Measurements from ENCODE around the gene MATR3.
"Not testable (repeated sequence)": the region's sequence is repeated elsewhere in the genome, so short reads cannot be mapped to it uniquely, and the experiment has no call there.

MATR3 gene

DNA sequence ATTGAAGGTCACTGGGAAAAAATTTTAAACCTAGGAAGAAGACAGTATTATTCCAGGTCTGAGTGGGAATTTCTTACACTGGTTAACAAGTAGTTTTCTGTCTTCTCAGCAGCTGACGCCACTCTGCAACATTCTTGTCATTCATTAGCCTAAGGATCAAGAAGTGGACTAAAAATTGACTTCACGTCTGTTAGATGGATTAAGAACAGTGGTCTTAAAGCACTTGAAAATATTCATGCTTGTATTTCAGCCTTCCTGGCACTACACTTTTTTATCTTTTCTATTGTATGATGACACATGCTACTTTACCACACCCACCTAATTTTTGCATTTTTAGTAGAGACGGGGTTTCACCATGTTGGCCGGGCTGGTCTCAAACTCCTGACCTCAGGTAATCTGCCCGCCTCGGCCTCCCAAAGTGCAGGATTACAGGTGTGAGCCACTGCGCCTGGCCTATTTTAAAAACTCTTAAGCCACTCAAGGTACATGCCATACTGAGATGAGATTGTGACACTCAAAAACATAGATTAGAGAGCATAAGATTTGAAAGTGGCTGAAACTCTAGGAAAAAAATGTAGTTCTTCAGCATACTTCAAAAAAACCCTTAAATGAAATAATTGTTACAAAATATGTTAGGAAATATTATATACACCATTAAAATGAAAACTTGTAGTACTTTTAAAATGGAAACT lies 8.4 kb downstream of the MATR3 start:
- DNase-seq, result no peak

GRCh38 chr5:139304391-139305324 lies 11.1 kb downstream of the MATR3 start:
- no peak for DNase-seq

DNA sequence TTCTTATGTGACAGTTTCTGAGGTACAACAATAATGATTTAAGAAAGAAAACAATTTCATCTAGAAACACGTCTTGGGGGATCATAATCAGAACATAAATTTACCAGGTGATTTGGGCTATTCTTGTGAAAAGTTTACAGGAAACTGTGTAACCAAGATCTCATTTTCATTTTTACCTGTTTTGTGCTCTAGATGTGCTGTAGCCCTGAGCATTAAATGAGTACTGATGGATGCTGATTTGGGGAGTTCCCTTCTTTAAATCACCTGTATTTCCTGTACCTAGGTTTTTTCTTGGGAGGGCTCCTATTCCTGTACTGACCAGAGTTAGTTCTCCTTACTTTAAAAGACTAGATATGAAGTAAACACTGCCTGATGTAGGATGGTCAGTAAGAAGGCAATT lies 12.7 kb downstream of the MATR3 start:
- no peak for DNase-seq

DNA sequence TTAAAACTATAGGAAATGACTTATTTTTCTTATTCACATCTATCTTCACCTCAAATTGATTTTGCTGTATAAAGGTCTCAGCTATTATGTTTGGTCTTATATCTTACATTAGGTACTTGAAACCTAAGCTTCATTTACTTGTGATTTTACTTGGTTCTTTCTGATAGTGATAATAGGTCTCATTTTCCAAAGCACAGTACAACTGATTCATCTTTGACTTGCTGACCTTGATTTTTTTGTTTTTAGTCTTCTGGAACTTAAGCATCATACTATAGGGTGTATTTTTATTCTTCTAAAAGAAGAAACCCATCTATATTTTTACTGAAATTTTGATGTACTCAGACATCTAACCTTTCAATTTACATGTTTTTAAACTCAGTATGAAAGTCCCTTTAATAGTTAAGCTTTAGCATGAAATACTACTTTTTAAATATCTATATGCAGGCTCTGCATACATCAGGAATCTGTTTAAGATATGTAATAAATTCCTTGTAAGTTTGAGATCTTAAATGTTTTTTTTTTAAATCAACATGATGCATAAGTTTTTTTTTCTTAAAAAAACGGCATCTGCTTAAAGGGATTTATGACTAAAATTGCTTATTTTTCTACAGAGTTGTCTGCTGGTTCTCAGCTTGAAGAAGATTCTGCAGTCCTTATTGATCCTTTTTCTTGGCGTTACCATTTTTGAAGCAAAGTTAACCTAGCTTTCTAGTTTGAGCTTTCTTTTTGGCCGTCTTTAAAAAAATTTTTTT lies 13.3 kb downstream of the MATR3 start:
- no peak for DNase-seq

DNA sequence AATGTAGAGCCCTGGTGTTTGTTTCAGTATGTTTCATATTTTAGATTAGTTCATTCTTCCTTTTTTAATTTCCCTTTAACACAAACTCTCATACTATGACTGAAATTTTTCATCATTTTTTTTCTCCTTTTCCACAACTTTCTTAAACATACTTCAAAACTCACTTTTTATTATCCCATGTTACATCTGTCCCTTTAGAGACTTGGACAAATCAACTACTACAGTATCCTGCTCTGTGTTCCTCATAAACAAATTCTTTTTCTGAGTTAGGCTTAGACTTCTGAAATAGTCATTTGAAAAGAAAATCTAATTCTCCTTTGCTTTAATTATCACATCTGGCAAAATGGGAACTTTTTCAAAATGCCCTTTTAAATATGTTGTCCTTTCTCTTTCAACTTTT lies 15.3 kb downstream of the MATR3 start:
- no peak for DNase-seq

- DNase-seq, result not testable (repeated sequence)
These were observed 17.2 kb downstream of the MATR3 start for GRCh38 chr5:139310715-139311186.

GRCh38 chr5:139312075-139312474 lies 18.5 kb downstream of the MATR3 start:
- DNase-seq, result no peak

DNA sequence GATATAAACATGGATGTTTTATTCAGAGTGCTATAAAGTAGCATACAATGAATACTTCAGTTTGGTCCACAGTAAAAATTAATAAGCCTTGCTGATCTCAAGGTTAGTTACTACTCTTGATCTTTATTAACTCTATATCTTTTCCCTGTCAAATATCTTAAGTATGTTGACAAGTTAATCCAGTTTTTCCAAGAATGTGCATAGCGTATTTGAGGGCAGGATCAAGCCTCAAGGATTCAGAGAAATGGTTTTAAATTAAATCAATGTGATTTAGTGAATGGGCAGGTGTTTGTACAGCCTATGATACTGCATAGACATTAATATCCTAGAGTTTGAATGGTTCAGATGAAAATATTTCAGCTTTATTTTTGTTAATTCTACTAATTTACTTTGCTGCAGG lies 20.7 kb downstream of the MATR3 start:
- no peak for DNase-seq

- DNase-seq, result no peak
These were observed 21.6 kb downstream of the MATR3 start for GRCh38 chr5:139315056-139315615.

DNA sequence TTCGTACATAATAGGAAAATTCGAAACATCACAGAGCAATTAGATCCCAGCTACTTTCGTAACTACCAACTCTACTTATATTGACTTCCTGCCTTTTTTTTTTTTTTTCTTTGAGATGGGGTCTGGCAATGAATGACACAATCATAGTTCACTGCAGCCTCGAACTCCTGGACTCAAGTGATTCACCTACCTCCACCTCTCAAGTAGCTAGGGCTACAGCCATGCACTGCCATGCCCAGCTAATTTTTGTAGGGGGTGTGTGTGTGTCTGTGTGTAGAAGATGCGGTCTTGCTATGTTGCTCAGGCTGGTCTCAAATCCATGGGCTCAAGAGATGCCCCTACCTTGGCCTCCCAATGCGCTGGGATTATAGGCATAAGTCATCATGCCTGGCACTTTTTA lies 42.3 kb downstream of the MATR3 start:
- DNase-seq, result no peak

DNA sequence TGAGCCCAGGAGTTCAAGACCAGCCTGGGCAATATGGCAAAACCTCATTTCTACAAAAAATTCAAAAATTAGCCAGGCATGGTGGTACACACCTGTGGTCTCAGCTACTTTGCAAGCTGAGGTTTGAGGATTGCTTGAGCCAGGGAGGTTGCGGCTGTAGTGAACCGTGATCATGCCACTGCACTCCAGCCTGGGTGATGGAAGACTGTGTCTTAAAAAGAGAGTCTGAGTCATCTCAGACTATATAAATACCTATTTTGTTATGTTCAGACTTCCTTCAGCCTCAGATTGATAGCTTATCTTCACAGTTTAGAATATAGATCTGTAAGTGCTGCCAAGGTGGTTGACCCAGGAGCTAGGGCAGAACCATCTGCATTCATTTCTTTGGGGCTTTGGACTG lies 46.5 kb downstream of the MATR3 start:
- DNase-seq, result no peak

DNA sequence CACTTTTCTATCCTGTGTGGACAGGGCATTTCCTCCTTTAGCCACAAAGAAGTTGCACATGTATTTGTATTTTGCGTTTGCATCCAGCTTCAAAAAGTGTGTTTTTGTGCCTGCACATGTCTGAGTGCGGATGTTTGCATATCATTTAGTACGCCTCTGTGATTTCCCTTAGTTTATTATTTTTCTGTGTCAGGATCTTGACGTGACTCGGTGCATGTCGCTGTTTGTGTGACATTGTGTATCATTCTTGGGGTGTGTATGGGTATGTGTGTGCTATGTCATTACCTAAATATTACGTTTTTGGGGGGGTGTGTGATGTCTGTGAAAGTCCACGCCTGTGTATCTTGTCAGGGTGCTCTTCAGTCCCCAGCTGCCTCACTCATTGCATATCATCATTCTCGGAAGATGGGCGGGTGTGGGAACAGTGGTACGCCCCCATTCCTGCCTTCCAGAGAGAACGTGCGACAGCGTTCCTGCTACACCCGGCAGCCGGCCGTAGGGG lies 47.7 kb downstream of the MATR3 start:
- no peak for DNase-seq

DNA sequence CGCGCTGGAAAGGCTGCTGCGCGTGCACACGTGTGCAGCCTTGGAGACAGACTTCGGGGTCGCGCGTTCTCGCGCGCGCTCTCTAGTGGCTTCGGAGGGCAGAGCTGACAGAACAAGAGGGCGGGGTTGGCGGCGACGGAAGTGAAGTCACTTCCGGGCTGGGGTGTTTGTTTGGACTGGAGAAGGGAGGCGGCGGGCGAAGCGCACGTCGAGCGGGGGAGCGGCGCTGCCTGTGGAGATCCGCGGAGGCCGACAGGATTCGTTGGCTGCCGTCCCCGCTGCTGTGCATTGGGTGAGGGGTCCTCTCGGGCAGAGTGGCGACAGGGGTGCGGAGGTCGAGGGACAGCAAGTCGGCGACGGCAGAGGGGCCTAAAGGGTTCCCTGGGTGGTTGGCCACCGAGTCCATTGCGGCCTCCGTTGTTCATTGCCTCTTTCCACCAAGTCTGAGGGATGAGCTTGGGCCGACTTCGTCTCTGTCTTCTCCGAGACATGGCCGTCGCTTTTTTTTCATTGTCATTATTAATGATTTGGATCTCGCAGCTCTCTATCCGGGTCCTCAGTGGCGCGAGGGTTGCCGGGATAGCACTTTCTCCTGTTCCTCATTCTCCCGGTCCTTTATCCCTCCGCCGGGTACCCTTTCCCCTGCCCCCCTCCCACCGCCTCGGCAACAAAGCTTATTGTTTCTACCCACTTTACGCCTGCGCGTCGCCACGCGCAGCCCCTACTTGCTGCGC lies 48.3 kb downstream of the MATR3 start, which contains the start of gene PAIP2:
Gene PAIP2, plus strand, starts transcription at position 166 of the 734 bp plus-strand sequence. CDS start 21,931 bp downstream, outside the sequence.
- DNase-seq, result peak; percentile 94 to 95

GRCh38 chr5:139342423-139342723 lies 48.8 kb downstream of the MATR3 start:
- no peak for DNase-seq

GRCh38 chr5:139343476-139343875 lies 49.9 kb downstream of the MATR3 start:
- DNase-seq, result no peak

GRCh38 chr5:139344177-139344576 lies 50.6 kb downstream of the MATR3 start:
- DNase-seq, result no peak

DNA sequence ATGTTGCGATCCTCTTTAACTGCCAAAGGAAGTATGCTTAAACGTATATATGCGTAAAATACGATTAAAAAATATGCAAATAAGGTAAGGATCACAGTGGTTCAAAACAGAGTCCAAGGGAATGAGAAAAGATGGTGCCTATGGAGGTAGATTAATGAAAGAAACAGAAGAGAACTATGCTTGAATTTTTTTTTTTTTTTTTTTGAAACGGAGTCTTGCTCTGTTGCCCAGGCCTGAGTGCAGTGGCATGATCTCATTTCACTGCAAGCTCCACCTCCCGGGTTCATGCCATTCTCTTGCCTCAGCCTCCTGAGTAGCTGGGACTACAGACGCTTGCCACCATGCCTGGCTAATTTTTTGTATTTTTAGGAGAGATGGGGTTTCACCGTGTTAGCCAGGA lies 51.9 kb downstream of the MATR3 start:
- not testable (repeated sequence) for DNase-seq

- not testable (repeated sequence) for DNase-seq
These were observed 54.3 kb downstream of the MATR3 start for GRCh38 chr5:139347863-139348262.

DNA sequence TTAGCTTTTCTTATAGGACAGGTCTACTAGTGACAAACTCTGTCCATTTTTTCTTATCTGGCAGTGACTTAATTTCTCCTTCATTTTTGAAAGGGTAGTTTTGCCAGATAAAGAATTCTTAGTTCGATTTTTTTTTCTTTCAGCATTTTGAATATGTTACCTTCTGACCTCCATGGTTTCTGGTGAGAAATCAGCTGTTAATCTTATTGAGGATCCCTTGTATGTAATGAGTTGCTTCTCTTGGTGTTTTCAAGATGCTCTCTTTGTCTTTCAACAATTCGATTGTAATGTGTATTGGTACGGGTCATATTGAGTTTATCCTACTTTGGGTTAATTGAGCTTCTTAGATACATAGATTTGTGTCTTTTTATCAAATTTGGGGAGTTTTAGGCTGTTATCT lies 60.6 kb downstream of the MATR3 start:
- no peak for DNase-seq

- not testable (repeated sequence) for DNase-seq
These were observed 62.4 kb downstream of the MATR3 start for GRCh38 chr5:139355900-139356299.

DNA sequence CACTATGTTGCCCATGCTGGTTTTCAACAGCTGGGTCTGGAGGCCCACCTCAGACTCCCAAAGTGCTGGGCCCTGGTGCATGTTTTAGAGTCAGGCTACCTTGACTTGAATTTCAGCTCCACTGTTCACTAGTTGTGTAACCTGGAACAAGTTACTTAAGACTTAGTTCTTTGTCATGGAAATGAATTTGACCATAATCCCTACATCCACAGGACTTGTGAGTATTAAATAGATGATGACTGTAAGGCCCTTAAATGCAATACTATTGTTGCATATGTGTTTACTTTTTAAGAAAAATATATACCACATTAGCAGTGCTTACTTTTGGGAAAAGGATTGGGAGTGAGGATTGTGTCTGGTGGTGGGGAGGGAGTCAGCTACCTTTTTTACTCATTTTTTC lies 64.5 kb downstream of the MATR3 start:
- no peak for DNase-seq

- DNase-seq, result no peak
These were observed 66.8 kb downstream of the MATR3 start for GRCh38 chr5:139360384-139360783.
